H9 (cell line): ENCODE results near the gene SLC2A5. TPM values are rescaled to one million over a fixed set of nuclear protein-coding genes. Genes with fewer than 3 reads are reported as not detected.

Experiments used
- DNase-seq: peaks from one replicate; pipeline ENCODE4 v3.0.0-alpha.2; 2017
- H2AFZ ChIP-seq: one replicate; pipeline ENCODE4 v1.6.1; 2013; ENCODE audit warnings: mild to moderate bottlenecking, low read length, control low read depth, moderate library complexity
- H2AK5ac ChIP-seq: 2 replicates; pipeline ENCODE4 v1.6.1; 2013; ENCODE audit warnings: low read length, control low read depth, mixed read lengths; ENCODE audit not compliant: insufficient read length
- H2BK120ac ChIP-seq: one replicate; pipeline ENCODE4 v1.6.1; 2013; ENCODE audit warnings: low read depth, mild to moderate bottlenecking, low read length, control low read depth, inconsistent platforms; ENCODE audit not compliant: poor library complexity, severe bottlenecking
- H2BK12ac ChIP-seq: 2 replicates; pipeline ENCODE4 v1.6.1; 2013; ENCODE audit warnings: low read length, control low read depth, mixed read lengths, low read depth; ENCODE audit not compliant: insufficient read length
- H2BK15ac ChIP-seq: 2 replicates; pipeline ENCODE4 v1.6.1; 2013; ENCODE audit warnings: low read depth, low read length, control low read depth
- H2BK20ac ChIP-seq: one replicate; pipeline ENCODE4 v1.6.1; 2013; ENCODE audit warnings: low read depth, mild to moderate bottlenecking, low read length, control low read depth, inconsistent platforms; ENCODE audit not compliant: poor library complexity, severe bottlenecking
- H2BK5ac ChIP-seq: 2 replicates; pipeline ENCODE4 v1.6.1; 2013; ENCODE audit warnings: low read length, control low read depth, mixed read lengths; ENCODE audit not compliant: insufficient read length
- H3K14ac ChIP-seq: 2 replicates; pipeline ENCODE4 v1.6.1; 2013; ENCODE audit warnings: low read length, control low read depth; ENCODE audit not compliant: insufficient read depth
- H3K18ac ChIP-seq: 2 replicates; pipeline ENCODE4 v1.6.1; 2013; ENCODE audit warnings: low read depth, mild to moderate bottlenecking, mixed read lengths, low read length, control low read depth; ENCODE audit not compliant: insufficient read length
- H3K23ac ChIP-seq: 2 replicates; pipeline ENCODE4 v1.6.1; 2013; ENCODE audit warnings: low read length, control low read depth, mixed read lengths, low read depth; ENCODE audit not compliant: insufficient read length
- H3K23me2 ChIP-seq: 2 replicates; pipeline ENCODE4 v1.6.1; 2013; ENCODE audit warnings: low read depth, mild to moderate bottlenecking, mixed read lengths, low read length, control low read depth; ENCODE audit not compliant: insufficient read length, poor library complexity, severe bottlenecking
- H3K27ac ChIP-seq: 2 replicates; pipeline ENCODE4 v1.5.1; 2013; ENCODE audit warnings: low read length, control low read depth, mixed read lengths, low read depth; ENCODE audit not compliant: insufficient read length
- H3K27me3 ChIP-seq: 2 replicates; pipeline ENCODE4 v1.6.1; 2013; ENCODE audit warnings: low read length, control low read depth, inconsistent platforms; ENCODE audit not compliant: insufficient read depth
- H3K4ac ChIP-seq: 2 replicates; pipeline ENCODE4 v1.6.1; 2013; ENCODE audit warnings: low read depth, mild to moderate bottlenecking, control low read depth, inconsistent platforms, low read length, moderate library complexity
- H3K4me1 ChIP-seq: 2 replicates; pipeline ENCODE4 v1.6.1; 2013; ENCODE audit warnings: low read length, control low read depth, inconsistent platforms; ENCODE audit not compliant: insufficient read depth
- H3K4me2 ChIP-seq: 2 replicates; pipeline ENCODE4 v1.6.1; 2013; ENCODE audit warnings: low read length, control low read depth, mixed read lengths; ENCODE audit not compliant: insufficient read length, insufficient read depth
- H3K56ac ChIP-seq: 2 replicates; pipeline ENCODE4 v1.6.1; 2013; ENCODE audit warnings: low read depth, mild to moderate bottlenecking, mixed read lengths, low read length, control low read depth; ENCODE audit not compliant: insufficient read length
- H3K79me1 ChIP-seq: 2 replicates; pipeline ENCODE4 v1.6.1; 2013; ENCODE audit warnings: low read depth, mild to moderate bottlenecking, moderate library complexity, low read length, control low read depth, inconsistent platforms; ENCODE audit not compliant: insufficient read depth, poor library complexity, severe bottlenecking
- H3K79me2 ChIP-seq: 2 replicates; pipeline ENCODE4 v1.6.1; 2013; ENCODE audit warnings: low read length, control low read depth, inconsistent platforms; ENCODE audit not compliant: insufficient read depth
- H3K9ac ChIP-seq: 2 replicates; pipeline ENCODE4 v1.6.1; 2013; ENCODE audit warnings: low read length, control low read depth, mixed read lengths; ENCODE audit not compliant: insufficient read length; ENCODE audit errors: extremely low read depth
- H3K9me3 ChIP-seq: one replicate; pipeline ENCODE4 v1.6.1; 2013; ENCODE audit warnings: low read depth, low read length, inconsistent platforms; ENCODE audit not compliant: control insufficient read depth
- H3T11ph ChIP-seq: one replicate; pipeline ENCODE4 v1.6.1; 2013; ENCODE audit warnings: mild to moderate bottlenecking, low read length, control low read depth, inconsistent platforms
- H4K20me1 ChIP-seq: one replicate; pipeline ENCODE4 v1.6.1; 2013; ENCODE audit not compliant: control insufficient read depth, insufficient read length, insufficient read depth
- H4K5ac ChIP-seq: 2 replicates; pipeline ENCODE4 v1.6.1; 2013; ENCODE audit warnings: low read depth, mild to moderate bottlenecking, mixed read lengths, low read length, control low read depth; ENCODE audit not compliant: insufficient read length
- H4K8ac ChIP-seq: replicated peaks from 2 replicates; pipeline ENCODE4 v1.6.1; 2013; ENCODE audit warnings: low read length, control low read depth, mixed read lengths, low read depth; ENCODE audit not compliant: insufficient read length
- H4K91ac ChIP-seq: 2 replicates; pipeline ENCODE4 v1.6.1; 2013; ENCODE audit warnings: low read depth, mild to moderate bottlenecking, moderate library complexity, mixed read lengths, low read length, control low read depth; ENCODE audit not compliant: insufficient read length
- H3K27ac Mint-ChIP-seq, 3 experiments: 2 replicates in 2 of 3; 3 replicates in 1 of 3; pipeline ENCODE4 v1.8.0; 2020 to 2021; ENCODE audit warnings: mixed read lengths in 3 of 3, mild to moderate bottlenecking in 1 of 3, moderate library complexity in 1 of 3
- H3K27me3 Mint-ChIP-seq: 2 replicates; pipeline ENCODE4 v1.8.0; 2021; ENCODE audit warnings: low read depth, mild to moderate bottlenecking, moderate library complexity, mixed read lengths
- H3K36me3 Mint-ChIP-seq, 3 experiments: 2 replicates in 2 of 3; 3 replicates in 1 of 3; pipeline ENCODE4 v1.8.0; 2020 to 2021; ENCODE audit warnings: low read depth in 3 of 3, mixed read lengths in 3 of 3; ENCODE audit not compliant: insufficient read depth in 1 of 3
- H3K4me1 Mint-ChIP-seq, 2 experiments: 2 replicates each; pipeline ENCODE4 v1.8.0; 2020; ENCODE audit warnings: mixed read lengths in 2 of 2
- H3K4me3 Mint-ChIP-seq, 2 experiments: 2 replicates in 1 of 2; 3 replicates in 1 of 2; pipeline ENCODE4 v1.8.0; 2020 to 2021; ENCODE audit warnings: mild to moderate bottlenecking in 2 of 2, mixed read lengths in 2 of 2, moderate library complexity in 1 of 2
- H3K9me3 Mint-ChIP-seq, 2 experiments: 2 replicates in 1 of 2; 3 replicates in 1 of 2; pipeline ENCODE4 v1.8.0; 2020; ENCODE audit warnings: mild to moderate bottlenecking in 2 of 2, mixed read lengths in 2 of 2, moderate library complexity in 1 of 2
- CTCF ChIP-seq: fragments of 200-600 bp; sonication (generic); conservative IDR thresholded peaks from 3 replicates; pipeline ENCODE4 v1.8.0; 2021; ENCODE audit warnings: antibody characterized with exemption, mild to moderate bottlenecking
- WGBS: extraction: QIAGEN DNeasy Blood & Tissue Kit; methylation state at CpG from one replicate; pipeline ENCODE4 v1.1.7; 2013; ENCODE audit warnings: missing lambda C conversion rate, low lambda C conversion rate, mixed read lengths; ENCODE audit not compliant: insufficient read length; ENCODE audit errors: extremely low coverage; 5-methylcytosine and 5-hydroxymethylcytosine counted together
- total RNA-seq: library from RNA; stranded (reverse); gene quantifications from 2 replicates; pipeline ENCODE4 v1.2.1, GENCODE V29; 2021

Gene SLC2A5
- total RNA-seq, 1 experiment from 2014 or later: not detected

GRCh38 chr1:9005395-9005708, 64.1 kb downstream of the SLC2A5 start:
- Histone ChIP-seq H3K4ac (no peak overlapping the region), H3K56ac (no peak overlapping the region), H2BK5ac (no peak overlapping the region), H3K9me3 (no peaks in the 10 kb centered on the region), H4K5ac (no peak overlapping the region), H3K4me1 (no peaks in the 10 kb centered on the region; the same call in 1 of the 2 replicates), H3K14ac (no peak overlapping the region), H3K9ac (no peak overlapping the region), H3K23me2 (no peaks in the 10 kb centered on the region), H2BK120ac (no peak overlapping the region), H3K79me1 (no peaks in the 10 kb centered on the region), H2BK12ac (no peak overlapping the region), H3K27ac (no peak overlapping the region), H4K91ac (no peak overlapping the region), H2AFZ (no peak overlapping the region), H2BK15ac (no peak overlapping the region), H2BK20ac (no peak overlapping the region), H4K20me1 (no peaks in the 10 kb centered on the region), H3T11ph (no peak overlapping the region), H3K23ac (no peak overlapping the region), H3K79me2 (no peaks in the 10 kb centered on the region), H4K8ac (no peak overlapping the region), H3K4me2 (no peak overlapping the region), H2AK5ac (no peak overlapping the region), H3K27me3 (no peaks in the 10 kb centered on the region), H3K18ac (no peak overlapping the region)
- H3K36me3 Mint-ChIP-seq: no peaks in the 10 kb centered on the region
- TF ChIP-seq CTCF: no peak; the same call in 2 of the 3 replicates
- H3K4me1 Mint-ChIP-seq: peaks cover 27% of the 10 kb centered on the region in 2 experiments
- peaks cover 7% of the 10 kb centered on the region for H3K27me3 Mint-ChIP-seq
- no peaks in the 10 kb centered on the region for H3K9me3 Mint-ChIP-seq
- peak overlapping the region in 1 of 3 experiments; percentile 88; a peak in 1 of 7 replicates for H3K27ac Mint-ChIP-seq
- WGBS: no CpG with 5 or more reads among the region's 8 CpGs
- DNase-seq: no peak
- no peak overlapping the region for H3K4me3 Mint-ChIP-seq
